ENCODE results near the gene OMP.
A peak's percentile ranks its signal among the peaks of the same experiment; 100 is the strongest.
"Not testable (repeated sequence)": the region's sequence is repeated elsewhere in the genome, so short reads cannot be mapped to it uniquely, and the experiment has no call there.

OMP gene, protein sequence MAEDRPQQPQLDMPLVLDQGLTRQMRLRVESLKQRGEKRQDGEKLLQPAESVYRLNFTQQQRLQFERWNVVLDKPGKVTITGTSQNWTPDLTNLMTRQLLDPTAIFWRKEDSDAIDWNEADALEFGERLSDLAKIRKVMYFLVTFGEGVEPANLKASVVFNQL

DNA sequence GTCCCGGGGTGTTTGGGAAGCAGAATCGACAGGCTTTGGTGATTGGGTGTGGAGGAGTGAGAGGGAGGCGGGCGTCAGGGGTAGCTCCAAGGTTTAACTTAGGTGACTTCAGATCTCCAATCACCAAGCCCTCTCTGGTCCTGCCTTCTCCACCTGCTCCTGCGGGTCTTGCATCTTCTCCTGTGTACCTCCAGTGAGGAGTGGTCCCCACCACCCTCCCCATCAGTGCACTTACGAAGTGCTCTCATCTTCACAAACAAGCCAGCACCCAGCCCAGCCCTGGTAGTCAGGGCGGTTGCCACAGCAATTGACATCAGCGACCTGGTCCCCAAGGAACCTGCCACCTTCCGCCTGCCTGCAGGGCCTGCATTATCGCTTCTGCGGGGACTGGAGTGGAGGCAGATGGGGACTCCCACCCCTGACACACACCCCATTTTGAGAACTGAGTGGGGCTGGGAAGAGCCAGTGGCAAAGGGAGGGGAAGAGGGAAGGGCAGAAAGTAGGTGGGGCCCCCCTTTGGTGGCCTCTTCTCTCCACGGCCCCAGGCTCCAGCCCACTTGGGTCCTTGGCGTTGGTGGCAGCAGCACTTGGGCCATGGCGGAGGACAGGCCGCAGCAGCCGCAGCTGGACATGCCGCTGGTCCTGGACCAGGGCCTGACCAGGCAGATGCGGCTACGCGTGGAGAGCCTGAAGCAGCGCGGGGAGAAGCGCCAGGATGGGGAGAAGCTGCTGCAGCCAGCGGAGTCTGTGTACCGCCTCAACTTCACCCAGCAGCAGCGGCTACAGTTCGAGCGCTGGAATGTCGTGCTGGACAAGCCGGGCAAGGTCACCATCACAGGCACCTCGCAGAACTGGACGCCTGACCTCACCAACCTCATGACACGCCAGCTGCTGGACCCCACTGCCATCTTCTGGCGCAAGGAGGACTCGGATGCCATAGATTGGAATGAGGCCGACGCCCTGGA is at the start of gene OMP:
Gene OMP (plus strand): TSS at position 595 of the 965 bp plus-strand sequence. CDS start 0 bp downstream, at position 595.
- DNase-seq (ENCODE audit: low read depth in 2 of 2), result no peak

DNA sequence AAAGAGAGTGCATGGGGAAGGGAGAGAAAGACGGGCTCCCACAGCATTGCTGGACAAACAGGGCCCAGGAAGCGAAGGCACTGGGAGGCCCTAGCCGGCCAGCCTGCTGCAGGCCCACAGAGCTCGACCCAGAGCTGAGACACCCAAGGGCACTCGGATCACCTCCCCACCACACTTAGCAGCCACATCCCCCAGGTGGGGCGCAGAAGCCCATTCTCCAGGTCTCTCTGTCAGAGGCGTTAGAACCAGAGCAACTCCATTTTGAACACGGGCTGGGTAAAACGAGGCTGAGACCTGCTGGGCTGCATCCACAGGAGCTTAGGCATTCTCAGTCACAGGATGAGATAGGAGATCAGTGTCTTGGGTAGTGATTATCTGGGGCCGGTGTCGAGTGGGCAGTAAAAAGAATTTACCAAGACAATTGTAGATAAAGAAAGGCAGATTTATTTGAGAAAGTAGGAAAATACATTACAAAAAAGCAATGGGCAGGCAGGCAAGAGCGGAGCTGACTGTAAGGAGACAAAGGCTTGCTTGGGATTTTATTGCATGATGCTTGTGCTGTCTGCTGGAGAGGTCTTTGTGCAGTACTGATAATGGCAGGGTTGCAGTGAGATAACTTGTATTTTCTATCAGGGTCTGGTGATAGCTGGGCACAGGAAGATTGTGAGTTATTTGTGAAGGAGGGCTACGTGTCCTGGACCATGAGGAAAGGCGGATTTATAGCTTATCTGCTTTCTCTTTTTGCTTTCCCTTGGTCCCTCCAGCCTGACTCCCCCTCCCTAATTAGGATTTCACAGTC is 49.2 kb upstream of the OMP start:
- no peak for DNase-seq (ENCODE audit: low read depth in 2 of 2)

DNA sequence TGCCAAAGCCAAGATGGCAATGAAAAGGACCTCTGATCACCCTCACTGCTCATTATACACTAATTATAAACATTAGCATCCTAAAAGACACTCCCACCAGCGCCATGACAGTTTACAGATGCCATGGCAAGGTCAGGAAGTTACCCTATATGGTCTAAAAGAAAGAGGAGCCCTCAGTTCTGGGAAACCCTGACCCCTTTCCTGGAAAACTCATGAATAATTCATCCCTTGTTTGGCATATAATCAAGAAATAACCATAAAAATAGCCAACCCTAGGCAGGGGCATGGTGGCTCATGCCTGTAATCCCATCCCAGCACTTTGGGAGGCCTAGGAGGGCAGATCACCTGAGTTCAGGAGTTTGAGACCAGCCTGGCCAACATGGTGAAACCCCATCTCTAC is 48.6 kb upstream of the OMP start:
- no peak for DNase-seq (ENCODE audit: low read depth in 2 of 2)

DNA sequence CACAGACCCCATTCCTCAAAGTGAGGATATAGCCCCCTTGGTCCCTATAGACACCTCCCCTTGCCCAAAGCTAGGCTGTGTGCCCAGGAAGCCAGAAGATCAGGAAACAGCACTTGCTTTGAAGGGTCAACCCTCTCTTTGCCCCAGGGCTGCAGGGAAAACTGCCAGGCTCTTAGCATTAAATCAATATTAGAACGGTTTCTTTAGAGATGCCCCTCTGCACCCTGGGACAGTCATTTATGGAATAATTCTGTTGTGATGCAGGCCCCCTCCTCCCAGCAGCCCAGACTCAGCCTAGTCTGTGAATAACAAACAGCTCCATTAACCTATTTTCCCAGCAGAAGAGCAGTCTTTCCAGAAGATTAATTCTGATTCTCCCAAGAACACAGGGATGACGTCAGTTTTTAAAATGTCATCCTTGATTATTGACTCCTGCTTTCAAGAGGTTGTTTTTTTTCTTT is 47.5 kb upstream of the OMP start:
- no peak for DNase-seq (ENCODE audit: low read depth in 2 of 2)

DNA sequence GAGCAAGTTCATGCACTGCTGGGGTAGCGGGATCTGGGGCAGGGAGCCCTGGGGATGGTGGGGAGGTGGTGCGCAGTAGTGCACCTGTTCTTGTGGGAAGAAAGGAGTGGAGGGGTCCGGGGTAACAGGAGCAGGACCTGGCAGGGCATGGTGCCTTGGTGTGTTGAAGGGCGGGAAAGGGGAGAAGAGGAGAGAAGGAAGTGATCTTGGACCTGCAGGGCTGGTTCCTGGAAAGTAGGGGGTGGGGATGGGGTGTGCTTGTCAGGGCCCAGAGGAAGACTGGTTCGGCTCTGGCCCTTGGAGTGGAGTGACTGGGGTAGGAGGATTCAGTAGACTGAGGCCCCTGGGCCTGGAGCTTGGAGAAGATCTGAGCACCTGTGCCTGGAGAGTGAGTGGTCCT is 46.7 kb upstream of the OMP start:
- DNase-seq (ENCODE audit: low read depth in 2 of 2), result no peak

DNA sequence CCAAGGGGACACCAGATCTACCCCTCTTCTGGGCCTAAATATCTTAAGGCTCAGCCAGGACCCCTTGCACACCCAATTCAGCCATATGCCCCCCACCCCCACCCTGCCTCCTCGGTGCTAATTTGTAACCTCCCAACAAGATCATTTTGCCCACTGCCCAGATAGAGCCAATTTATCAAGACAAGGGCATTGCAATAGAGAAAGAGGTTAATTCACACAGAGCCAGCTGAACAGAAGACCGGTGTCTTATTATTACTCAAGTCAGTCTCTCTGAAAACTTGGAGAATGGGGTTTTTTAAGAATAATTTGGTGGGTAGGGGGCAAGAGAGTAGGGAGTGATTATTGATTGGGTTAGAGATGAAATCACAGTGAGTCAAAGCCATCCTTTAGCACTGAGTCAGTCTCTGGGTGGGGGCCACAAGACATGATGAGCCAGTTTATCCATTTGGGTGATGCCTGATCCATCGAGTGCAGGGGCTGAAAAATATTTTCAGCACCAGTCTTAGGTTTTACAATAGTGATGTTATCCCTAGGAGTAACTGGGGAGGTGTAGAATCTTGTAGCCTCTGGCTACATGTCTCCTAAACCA is 45.7 kb upstream of the OMP start:
- no peak for DNase-seq (ENCODE audit: low read depth in 2 of 2)

DNA sequence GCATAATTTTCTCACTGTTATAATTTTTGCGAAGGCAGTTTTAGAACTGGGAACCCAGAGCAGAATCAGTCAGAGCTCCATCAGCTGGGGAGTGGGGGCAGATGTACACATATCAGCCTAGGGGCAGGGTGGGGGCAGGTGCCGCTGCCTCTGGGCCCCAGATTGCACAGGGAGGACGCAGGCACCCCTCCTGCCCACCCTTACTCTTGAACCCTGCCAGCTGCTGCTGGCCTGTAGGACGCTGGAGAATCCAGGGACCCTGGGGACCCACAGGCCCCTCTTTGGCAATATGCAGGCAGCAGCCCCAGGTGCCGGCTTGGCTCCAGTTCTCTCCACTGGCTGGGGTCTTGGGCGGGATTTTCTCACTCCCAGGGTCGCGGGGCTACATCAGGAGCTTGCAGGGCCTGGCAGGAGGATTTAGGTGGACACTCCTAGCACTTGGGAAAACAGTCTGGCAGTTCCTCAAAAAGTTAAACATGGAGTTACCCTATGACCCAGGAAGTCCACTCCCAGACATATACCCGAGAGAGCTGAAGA is 44.6 kb upstream of the OMP start:
- DNase-seq (ENCODE audit: low read depth in 2 of 2), result no peak

DNA sequence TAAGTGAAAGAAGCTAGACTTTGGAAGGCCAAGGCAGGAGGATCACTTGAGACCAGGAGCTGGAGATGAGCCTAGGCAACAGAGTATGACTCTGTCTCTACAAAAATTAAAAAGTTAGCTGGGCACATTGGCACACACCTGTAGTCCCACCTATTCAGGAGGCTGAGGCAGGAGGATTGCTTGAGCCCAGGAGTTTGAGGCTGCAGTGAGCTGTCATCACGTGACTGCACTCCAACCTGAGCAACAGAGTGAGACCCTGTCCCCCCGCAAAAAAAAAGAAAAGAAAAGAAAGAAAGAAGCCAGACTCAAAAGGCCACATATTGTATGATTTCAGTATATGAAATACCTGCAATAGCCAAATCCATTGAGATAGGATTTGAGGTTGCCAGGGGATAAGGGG is 43.7 kb upstream of the OMP start:
- no peak for DNase-seq (ENCODE audit: low read depth in 2 of 2)

DNA sequence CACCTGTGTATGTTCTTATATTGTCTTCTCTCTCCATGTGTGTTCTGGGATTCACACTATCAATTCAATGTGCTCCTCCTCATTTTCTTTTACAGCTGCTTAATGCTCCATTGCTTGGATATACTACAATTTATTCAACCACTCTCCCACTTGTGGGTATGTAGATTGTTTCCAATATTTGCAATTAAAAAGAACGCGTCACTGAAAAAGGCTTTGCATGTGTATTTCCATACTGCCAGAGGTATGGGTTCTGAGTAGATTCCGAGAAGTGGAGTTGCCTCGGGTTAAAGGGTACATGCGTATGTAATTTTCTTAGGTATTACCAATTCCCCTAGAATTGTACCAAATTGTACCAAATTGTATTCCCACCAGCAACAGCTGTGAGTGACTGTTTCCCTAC is 42.8 kb upstream of the OMP start:
- DNase-seq (ENCODE audit: low read depth in 2 of 2), result no peak

DNA sequence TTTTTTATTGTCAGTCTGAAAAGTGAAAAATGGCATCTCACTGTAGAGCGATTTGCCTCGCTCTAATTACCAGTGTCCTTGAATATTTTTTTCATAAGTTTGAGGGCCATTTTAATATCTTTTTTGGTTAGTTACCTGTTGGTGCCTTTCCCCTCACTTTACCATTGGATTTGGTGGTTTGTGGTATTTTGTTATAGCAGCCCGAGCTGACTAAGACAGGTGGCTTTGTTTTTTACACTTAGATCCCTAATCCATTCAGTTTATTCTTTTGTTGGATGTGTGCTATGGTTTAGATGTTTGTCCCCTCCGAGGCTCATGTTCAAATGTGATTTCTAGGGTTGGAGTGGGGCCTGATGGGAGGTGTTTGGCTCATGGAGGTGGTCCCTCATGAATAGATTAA is 42.4 kb upstream of the OMP start:
- no peak for DNase-seq (ENCODE audit: low read depth in 2 of 2)

DNA sequence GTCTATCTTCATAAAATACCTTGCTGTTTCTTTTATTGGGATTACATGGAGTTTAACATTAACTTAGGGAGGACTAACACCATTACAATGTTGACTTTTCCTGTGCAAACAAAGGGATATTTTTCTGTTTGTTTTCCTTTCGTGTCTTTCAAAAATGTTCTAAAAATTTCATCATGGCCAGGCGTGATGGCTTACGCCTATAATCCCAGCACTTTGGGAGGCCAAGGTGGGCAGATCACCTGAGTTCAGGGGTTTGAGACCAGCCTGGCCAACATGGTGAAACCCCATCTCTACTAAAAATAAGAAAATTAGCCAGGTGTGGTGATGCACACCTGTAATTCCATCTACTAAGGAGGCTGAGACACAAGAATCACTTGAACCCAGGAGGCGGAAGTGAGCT is 41.4 kb upstream of the OMP start:
- not testable (repeated sequence) for DNase-seq (ENCODE audit: low read depth in 2 of 2)

DNA sequence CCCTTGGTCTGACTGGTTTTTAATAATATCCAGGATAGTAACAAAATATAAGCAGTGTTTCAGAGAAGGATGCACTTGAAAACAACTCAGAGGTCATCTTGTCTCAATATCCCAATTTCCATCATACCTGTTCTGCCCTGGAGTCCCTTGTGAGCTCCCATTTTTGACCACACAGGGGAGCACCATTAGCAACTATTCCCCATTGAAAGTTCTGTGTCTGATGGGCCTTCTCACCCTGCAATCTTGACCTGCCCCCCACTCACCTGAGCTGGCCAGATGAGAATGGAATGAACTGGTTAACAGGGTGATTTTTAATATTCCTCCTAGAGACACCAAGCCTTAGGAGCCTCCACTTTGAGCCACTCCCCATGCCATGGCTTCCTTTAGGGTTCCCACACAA is 39.7 kb upstream of the OMP start:
- no peak for DNase-seq (ENCODE audit: low read depth in 2 of 2)

DNA sequence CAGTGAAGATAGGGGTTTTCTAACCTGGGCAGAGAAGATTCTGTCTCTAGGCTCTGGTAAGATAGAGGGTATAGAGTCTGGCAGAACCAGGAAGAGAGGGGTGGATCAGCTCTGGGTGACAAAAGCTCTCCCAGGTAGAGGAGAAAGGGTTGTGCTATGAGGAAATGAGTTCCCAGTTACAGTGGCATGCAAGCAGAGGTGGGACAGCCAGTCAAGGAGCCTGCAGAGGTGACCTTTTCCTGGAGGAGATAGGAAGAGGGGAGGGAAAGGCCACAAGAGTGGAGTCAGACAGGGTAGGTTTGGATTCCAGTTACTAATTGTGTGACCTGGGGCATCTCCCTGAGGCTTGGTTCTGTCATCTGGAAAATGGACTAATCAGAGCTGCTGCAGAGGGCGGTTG is 39.2 kb upstream of the OMP start:
- DNase-seq (ENCODE audit: low read depth in 2 of 2), result no peak

DNA sequence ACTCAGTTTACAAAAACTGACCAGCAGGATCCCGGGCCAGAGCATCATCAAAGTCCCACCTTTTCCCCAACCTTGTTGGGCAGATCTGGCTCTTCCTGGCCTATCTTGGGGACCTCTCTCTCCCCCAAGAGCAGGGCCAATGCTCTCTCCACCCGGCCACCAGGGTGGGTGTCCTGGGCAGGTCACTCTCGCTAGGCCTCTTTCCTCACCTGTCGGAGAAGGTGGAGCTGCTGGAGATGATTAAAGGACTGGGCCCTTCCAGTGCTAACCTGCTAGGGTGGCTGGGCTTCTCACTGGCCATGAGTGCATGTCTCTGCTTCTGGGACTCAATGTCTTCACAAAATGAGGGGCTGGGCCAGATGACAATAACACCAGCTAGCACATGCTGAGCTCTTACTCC is 38.8 kb upstream of the OMP start:
- no peak for DNase-seq (ENCODE audit: low read depth in 2 of 2)

DNA sequence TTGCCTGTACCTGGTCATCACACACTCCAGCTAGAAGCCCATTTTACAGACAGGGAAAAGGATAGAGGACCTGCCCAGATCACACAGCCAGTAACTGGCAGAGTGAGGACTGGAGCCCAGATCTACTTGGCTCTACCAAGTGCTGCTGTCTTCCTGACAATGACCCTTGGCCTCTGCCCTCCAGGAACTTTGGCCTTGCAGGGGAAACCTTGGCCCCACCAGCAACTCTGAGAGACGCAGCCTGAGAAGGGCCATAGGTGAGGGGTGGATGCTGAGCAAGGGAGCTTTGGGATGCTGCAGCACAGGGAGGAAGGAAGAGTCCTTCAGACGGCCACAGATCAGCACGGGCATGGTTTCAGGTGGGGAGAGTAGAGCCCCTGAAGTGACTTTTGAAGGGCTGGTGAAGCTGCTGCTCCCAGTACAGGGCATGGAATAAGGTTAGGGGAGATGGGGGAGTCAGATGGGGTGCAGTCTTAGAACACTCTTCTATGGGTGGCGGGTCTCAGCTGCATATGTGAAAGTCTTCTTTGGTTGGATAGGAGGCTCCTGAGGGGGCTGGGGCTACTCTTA is 37.9 kb upstream of the OMP start:
- no peak for DNase-seq (ENCODE audit: low read depth in 2 of 2)

DNA sequence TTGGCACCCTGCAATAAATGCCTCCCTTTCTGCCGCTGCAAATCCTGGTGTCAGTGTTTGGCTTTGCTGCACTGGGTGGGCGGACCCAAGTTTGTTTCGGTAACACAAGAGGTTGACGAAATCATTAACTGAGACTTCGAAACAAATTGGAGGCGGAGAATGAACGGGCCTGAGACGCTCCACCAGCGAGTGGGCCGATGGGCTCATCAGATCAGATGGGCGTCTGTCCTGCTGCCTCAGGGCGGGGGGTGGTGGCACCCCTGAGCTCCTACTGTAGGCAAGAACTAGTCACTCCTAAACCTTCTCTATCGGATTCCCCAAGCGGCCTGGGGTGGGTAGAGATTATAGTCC is 36.8 kb upstream of the OMP start:
- DNase-seq (ENCODE audit: low read depth in 2 of 2), result no peak

DNA sequence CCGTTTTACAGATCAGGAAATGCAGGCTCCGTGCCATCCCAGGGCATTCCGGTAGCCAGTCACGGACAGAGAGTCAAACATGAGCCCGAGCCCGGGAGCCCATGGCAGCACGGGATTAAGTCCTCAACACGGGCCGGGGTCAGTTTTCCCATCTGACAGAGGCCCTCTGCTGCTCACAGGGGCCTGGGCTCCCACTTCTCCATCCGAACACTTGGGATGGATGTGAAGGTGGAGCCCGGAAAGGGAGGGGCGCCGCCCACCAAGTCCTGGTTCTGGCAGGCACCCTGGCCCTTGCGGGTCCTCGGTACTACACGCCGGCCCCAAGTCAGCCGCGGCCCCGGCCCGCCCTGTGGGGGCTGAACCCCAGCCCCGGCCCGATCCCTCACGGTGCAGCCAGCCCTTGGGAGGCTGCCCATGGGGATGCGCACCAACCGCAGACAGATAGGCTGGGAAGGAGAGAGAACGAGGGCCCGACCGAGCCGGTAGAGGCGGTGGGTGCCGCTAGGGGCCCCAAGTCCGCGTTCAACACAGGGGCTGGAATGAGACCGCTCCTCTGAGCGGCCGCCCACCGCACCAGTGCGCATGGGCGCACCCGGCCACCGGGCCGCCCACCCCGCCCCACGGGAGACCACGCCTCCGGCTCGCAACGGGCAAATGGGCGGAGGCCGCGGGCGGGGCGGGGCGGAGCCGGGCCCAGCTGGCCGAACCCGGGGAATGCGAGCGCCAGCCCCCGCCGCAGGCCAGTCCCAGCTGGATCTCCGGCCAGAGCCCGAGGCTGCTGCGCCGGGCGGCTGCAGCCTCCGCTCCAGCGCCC is 36.2 kb upstream of the OMP start, which contains the start of gene CAPN5:
Gene CAPN5 (plus strand): TSS at position 743 of the 814 bp plus-strand sequence. CDS start 17,916 bp downstream, outside the sequence.
- DNase-seq (ENCODE audit: low read depth in 2 of 2), result peak; percentile 76 to 81

DNA sequence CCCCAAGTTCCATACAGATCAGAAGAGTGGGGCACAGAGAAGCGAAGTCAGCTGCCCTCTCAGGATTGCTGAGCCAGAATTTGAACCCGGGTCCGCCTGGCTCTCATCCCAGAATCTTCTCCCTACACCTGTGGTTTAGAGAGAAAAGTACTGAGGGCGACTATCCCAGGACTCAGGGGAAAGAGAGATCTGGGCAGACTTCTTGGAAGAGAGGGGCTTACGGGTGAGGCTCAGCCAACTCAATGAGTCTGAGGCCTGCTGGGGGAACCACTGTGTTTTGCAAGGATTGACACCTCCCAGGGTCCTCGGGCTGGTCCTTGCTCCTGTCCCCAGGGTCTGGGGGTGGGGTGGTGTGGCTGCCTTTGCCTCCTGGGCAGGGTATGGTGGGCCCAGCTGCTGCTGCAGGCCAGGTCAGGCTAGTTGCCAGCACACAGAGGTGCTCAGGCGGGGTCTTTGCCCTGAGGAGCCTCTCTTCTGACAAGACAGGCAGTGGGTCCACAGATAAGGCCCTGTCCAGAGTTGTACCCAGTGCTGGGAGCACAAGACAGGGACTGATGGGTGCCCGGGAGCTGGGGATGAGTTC is 34.7 kb upstream of the OMP start:
- DNase-seq (ENCODE audit: low read depth in 2 of 2), result no peak

DNA sequence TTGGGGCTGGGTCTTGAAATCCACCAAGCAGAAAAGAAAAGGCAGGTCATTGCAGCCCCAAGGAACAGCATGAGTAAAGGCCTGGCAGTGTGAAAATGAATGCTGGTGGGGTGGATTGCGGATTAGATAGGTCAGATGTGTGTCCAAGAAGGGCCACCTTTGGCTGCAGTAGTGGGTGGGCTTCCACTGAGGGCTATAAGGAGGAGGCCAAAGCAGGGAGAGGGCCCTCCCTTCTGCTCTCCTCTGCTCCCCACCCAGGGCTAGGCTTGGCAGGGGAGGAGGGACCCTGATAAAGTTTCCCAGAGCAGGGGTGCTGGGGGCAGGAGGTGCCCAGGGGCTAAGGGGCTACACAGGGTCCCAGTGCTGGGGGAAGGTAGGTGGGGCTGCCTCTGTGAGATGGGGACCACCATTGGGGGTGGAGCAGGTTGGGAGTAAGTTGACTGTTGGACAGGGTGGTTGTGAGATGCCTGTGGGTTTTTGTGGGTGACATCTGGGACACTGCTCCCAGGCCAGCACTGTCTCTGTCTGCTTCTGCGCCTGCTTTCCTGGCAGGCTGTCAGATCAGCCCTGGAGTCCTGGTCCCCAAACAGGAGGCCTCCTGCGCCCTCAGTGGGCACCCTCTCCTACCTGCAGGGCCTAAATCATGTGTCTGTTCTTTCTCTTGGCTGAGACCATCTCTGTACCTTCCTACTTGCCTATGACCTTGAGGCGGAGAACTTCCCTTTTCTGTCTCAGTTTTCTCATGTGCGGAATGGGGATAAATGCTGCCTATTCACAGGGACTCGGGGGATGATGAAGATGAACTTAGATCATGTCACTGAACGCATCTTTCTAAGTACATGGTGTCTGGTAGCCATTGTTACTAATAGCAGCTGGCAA is 33.9 kb upstream of the OMP start:
- DNase-seq (ENCODE audit: low read depth in 2 of 2), result no peak

All from activated CD4-positive, alpha-beta T cell treated with anti-CD3 and anti-CD28 coated beads for 24 hours (primary cell).